AG04450 (cell line): Measurements from ENCODE around the gene FLT1. TPM values are rescaled to one million over a fixed set of nuclear protein-coding genes. Genes with fewer than 3 reads are reported as not detected.

Source experiments
- CTCF ChIA-PET: fragments of 300-600, 350-600 bp; formaldehyde crosslinking; extraction: SDS; loops from one replicate; lab custom pipeline; 2022; ENCODE audit warnings: antibody characterized with exemption, inconsistent platforms; lab: Charles Lee
- POLR2A ChIA-PET: fragments of 350-600 bp; formaldehyde crosslinking; extraction: SDS; loops from one replicate; lab custom pipeline; 2021; ENCODE audit warnings: antibody characterized with exemption, inconsistent platforms; lab: Yijun Ruan, JAX
- DNase-seq: peaks from one replicate; pipeline ENCODE4 v3.0.0-alpha.2; 2011; ENCODE audit warnings: low read depth, low spot score
- H3K27ac ChIP-seq: one replicate; pipeline ENCODE4 v1.5.1; 2012; ENCODE audit warnings: low read depth, low read length, control low read depth
- H3K27me3 ChIP-seq: one replicate; pipeline ENCODE4 v1.6.0; 2012; ENCODE audit warnings: low read length; ENCODE audit not compliant: control insufficient read depth, insufficient read depth
- H3K4me3 ChIP-seq: 2 replicates; pipeline ENCODE4 v1.5.1; 2011; ENCODE audit warnings: mild to moderate bottlenecking, low read depth, low read length, control low read depth
- H3K9me3 ChIP-seq: 2 replicates; pipeline ENCODE4 v1.5.1; 2012; ENCODE audit warnings: low read length; ENCODE audit not compliant: control insufficient read depth, insufficient read depth
- polyA plus RNA-seq: library from polyadenylated mRNA; depleted of rRNA; stranded (reverse); fragments of >200 nt; gene quantifications from 2 replicates; pipeline ENCODE4 v1.2.3, GENCODE V29; 2011
- TF ChIP-seq, protein P1 (sequence below): IDR thresholded peaks from 2 replicates; pipeline ENCODE4 v1.5.1; 2011; ENCODE audit warnings: low read depth, low read length, control low read depth, inconsistent platforms

The FLT1 gene
- polyA plus RNA-seq, 1 experiment = 2.4 TPM

DNA sequence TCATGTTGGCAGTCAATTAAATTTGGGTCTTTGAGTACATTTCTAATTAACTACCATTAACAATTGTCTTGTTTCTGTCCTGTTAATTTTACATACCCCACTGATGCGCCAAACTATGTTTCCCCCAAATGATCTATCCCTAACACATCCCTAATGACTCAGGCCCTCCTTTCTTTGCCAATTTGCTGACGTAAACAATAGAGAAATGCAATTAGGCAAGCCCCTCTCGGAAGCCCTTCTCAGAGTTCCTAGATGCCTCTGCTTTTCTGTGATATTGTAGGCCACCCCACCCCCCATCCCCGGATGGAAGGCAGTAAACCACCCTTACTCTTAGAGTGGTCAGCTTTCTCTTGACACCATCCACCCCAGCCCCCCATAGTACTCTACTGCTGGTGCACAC is 74.2 kb downstream of the FLT1 start:
- Histone ChIP-seq H3K9me3 (no peaks in the 10 kb centered on the region), H3K27ac (no peak overlapping the region), H3K4me3 (no peak overlapping the region), H3K27me3 (peaks cover 5% of the 10 kb centered on the region)
- DNase-seq = no peak
- ChIA-PET POLR2A (no interaction called here), CTCF (no interaction called here)
- TF ChIP-seq, protein P1, sequence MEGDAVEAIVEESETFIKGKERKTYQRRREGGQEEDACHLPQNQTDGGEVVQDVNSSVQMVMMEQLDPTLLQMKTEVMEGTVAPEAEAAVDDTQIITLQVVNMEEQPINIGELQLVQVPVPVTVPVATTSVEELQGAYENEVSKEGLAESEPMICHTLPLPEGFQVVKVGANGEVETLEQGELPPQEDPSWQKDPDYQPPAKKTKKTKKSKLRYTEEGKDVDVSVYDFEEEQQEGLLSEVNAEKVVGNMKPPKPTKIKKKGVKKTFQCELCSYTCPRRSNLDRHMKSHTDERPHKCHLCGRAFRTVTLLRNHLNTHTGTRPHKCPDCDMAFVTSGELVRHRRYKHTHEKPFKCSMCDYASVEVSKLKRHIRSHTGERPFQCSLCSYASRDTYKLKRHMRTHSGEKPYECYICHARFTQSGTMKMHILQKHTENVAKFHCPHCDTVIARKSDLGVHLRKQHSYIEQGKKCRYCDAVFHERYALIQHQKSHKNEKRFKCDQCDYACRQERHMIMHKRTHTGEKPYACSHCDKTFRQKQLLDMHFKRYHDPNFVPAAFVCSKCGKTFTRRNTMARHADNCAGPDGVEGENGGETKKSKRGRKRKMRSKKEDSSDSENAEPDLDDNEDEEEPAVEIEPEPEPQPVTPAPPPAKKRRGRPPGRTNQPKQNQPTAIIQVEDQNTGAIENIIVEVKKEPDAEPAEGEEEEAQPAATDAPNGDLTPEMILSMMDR = no peak

DNA sequence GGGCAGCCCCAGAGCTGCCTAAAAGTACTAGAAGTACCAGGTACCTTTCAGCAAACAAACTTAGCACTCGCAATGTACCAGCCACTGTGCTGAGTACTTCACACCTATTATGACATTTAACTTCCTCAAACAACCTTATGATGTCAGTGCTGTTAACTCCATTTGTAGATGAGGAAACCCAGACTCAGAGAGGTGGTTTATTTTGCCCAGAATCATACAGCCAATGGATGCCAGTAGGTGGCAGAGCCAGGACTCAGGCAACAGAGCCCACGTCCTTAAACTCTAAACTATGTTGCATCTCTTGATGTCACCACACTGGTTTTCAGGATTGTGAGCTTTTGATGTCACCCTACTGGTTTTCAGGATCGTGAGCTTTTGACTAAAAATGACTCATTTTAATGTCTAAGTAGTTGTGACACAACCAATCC is 78.9 kb downstream of the FLT1 start:
- CTCF ChIA-PET = no interaction called here
- POLR2A ChIA-PET = no interaction called here
- Histone ChIP-seq H3K27me3 (peaks cover 3% of the 10 kb centered on the region), H3K27ac (no peak overlapping the region), H3K9me3 (no peaks in the 10 kb centered on the region), H3K4me3 (no peak overlapping the region)
- DNase-seq = no peak
- TF ChIP-seq, protein P1 = no peak

DNA sequence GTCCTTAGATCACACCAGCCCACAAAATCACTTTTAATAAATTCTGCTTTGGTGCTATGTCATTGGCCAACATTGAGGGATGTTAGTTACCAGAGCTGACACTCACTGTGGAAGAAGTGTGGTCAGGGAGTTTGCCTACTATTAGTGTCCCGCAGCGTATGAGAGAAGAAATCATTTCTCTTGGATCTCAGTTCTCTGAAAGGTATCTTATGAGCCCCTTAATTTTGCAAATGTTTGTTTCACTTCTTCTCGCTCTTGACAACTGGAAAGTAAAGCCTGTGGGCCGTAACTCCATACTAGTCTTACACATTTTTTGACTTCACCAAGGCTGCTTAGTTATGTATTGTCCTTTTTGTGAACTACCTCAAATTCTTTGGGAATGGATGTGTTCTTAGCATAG is 80.9 kb downstream of the FLT1 start:
- Histone ChIP-seq H3K4me3 (no peak overlapping the region), H3K9me3 (no peaks in the 10 kb centered on the region), H3K27ac (no peak overlapping the region), H3K27me3 (peaks cover 3% of the 10 kb centered on the region)
- TF ChIP-seq, protein P1 = no peak
- DNase-seq = no peak
- ChIA-PET POLR2A (no interaction called here), CTCF (no interaction called here)

DNA sequence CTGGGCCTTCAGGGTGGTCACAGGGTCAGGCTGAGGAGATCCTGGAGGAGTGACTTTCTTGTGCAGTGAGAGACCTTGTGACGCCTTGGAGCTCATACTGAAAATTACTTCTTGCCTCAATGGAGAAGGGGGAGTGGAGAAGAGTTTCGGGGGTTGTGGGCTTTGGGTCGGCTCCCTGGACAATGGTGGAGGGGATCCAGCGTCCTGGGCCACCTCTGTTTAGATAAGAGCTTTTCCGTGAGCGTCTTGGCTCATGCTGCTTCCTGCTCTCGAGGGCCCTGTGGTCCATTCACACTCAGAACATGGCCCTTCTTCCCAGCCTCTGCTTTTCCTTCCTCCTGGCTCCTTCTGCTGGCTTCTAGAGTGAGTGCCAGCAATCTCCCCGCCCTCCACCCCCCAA is 81.9 kb downstream of the FLT1 start:
- TF ChIP-seq, protein P1 = no peak
- no peak for DNase-seq
- Histone ChIP-seq H3K9me3 (no peaks in the 10 kb centered on the region), H3K4me3 (no peak overlapping the region), H3K27ac (no peak overlapping the region), H3K27me3 (no peaks in the 10 kb centered on the region)
- ChIA-PET CTCF (no interaction called here), POLR2A (no interaction called here)

DNA sequence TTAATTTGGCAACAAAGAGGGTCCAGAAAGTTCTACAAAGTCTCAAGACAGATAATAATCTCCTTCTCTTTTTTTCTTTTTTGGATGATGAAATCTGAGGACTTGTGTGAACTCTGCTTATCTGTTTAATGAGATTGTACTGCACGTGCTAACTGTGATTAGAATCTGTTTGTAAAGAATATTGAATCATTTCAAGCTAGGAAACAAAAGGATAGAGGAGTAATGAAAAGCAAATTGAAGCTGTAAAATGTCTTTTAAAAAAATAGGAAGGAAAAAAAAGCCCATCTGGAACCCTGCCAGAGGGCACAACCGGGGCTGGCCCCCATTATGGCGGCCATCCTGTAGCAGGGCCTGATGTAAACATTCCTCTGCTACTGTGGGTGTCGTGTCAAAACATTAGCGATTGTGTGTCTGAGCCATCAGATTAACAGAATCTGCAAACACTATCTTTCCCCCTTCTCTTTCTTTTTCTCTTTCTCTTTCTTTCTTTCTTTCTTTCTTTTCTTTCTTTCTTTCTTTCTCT is 83.0 kb downstream of the FLT1 start:
- no peak for DNase-seq
- CTCF ChIA-PET = no interaction called here
- no peaks in the 10 kb centered on the region for H3K27me3 ChIP-seq

More for the DNA sequence above, 83.0 kb downstream of the FLT1 start:
- TF ChIP-seq, protein P1 = no peak
- POLR2A ChIA-PET = interaction anchor here (0.9 kb wide), 1 partner anchor 74 kb away, joined by 3 read pairs; no protein-coding TSS in a partner anchor
- no peak overlapping the region for H3K27ac ChIP-seq
- no peaks in the 10 kb centered on the region for H3K9me3 ChIP-seq
- no peak overlapping the region for H3K4me3 ChIP-seq
